Naive thymus-derived CD4-positive, alpha-beta T cell (primary cell): ENCODE measurements around the gene WWP2. TPM values are rescaled to one million over a fixed set of nuclear protein-coding genes. Genes with fewer than 3 reads are reported as not detected.

Source experiments
- ATAC-seq: fragments of 150-1000 bp; cut with Tn5 transposase; 2 replicates; pipeline ENCODE4 v1.10.0; 2021; ENCODE audit warnings: mild to moderate bottlenecking, moderate library complexity
- CTCF ChIA-PET: fragments of 350-600 bp; sonication (Branson Sonifier 250); formaldehyde crosslinking; loops from one replicate; lab custom pipeline; 2021; ENCODE audit warnings: antibody characterized with exemption; lab: Charles Lee
- POLR2A ChIA-PET: fragments of 350-600 bp; sonication (Branson Sonifier 250); formaldehyde crosslinking; loops from one replicate; lab custom pipeline; 2021; ENCODE audit warnings: antibody characterized with exemption, inconsistent platforms; lab: Charles Lee
- DNase-seq, 9 donors: peaks; one replicate each; pipeline versions ENCODE4 v3.0.0 to v3.0.0-alpha.2; 2020 to 2022; ENCODE audit warnings: mixed read lengths in 1 of 9
- H3K27ac ChIP-seq: one replicate; pipeline ENCODE4 v1.7.0; 2013; ENCODE audit warnings: mild to moderate bottlenecking, low read depth, low read length, moderate library complexity
- H3K27me3 ChIP-seq, 2 donors: one replicate each; pipeline ENCODE4 v1.7.0; 2013; ENCODE audit warnings: low read length in 2 of 2, mild to moderate bottlenecking in 2 of 2, moderate library complexity in 2 of 2; ENCODE audit not compliant: control insufficient read depth in 2 of 2, insufficient read depth in 2 of 2
- H3K36me3 ChIP-seq, 3 experiments: 1 replicate in 2 of 3; 2 replicates in 1 of 3; pipeline ENCODE4 v1.7.0; 2013; ENCODE audit warnings: low read length in 3 of 3, mild to moderate bottlenecking in 3 of 3, moderate library complexity in 1 of 3; ENCODE audit not compliant: insufficient read depth in 3 of 3, control insufficient read depth in 2 of 3
- H3K4me1 ChIP-seq, 2 donors: one replicate each; pipeline ENCODE4 v1.7.0; 2013; ENCODE audit warnings: low read length in 2 of 2, mild to moderate bottlenecking in 2 of 2, moderate library complexity in 1 of 2; ENCODE audit not compliant: control insufficient read depth in 2 of 2, insufficient read depth in 2 of 2
- H3K4me3 ChIP-seq: 2 replicates; pipeline ENCODE4 v1.7.0; 2013; ENCODE audit warnings: mild to moderate bottlenecking, low read length
- H3K9me3 ChIP-seq, 3 experiments: 1 replicate in 2 of 3; 2 replicates in 1 of 3; pipeline ENCODE4 v1.7.0; 2013; ENCODE audit warnings: low read length in 3 of 3; ENCODE audit not compliant: control insufficient read depth in 2 of 3
- H3K27ac Mint-ChIP-seq, 9 donors: one replicate each; pipeline ENCODE4 v1.8.0; 2020 to 2022; ENCODE audit warnings: mixed read lengths in 9 of 9, mild to moderate bottlenecking in 8 of 9, moderate library complexity in 5 of 9, inconsistent platforms in 2 of 9
- H3K27me3 Mint-ChIP-seq, 5 donors: one replicate each; pipeline ENCODE4 v1.8.0; 2021 to 2022; ENCODE audit warnings: mixed read lengths in 5 of 5, mild to moderate bottlenecking in 1 of 5
- H3K36me3 Mint-ChIP-seq, 5 donors: one replicate each; pipeline ENCODE4 v1.8.0; 2020 to 2022; ENCODE audit warnings: mixed read lengths in 5 of 5, mild to moderate bottlenecking in 3 of 5, inconsistent platforms in 1 of 5
- H3K4me1 Mint-ChIP-seq, 7 donors: one replicate each; pipeline ENCODE4 v1.8.0; 2020 to 2022; ENCODE audit warnings: mixed read lengths in 7 of 7, mild to moderate bottlenecking in 3 of 7, inconsistent platforms in 1 of 7
- H3K4me3 Mint-ChIP-seq, 10 donors: one replicate each; pipeline ENCODE4 v1.8.0; 2020 to 2022; ENCODE audit warnings: mild to moderate bottlenecking in 10 of 10, mixed read lengths in 10 of 10, moderate library complexity in 6 of 10, inconsistent platforms in 2 of 10
- H3K9me3 Mint-ChIP-seq, 11 donors: one replicate each; pipeline ENCODE4 v1.8.0; 2020 to 2022; ENCODE audit warnings: mixed read lengths in 11 of 11, mild to moderate bottlenecking in 4 of 11, inconsistent platforms in 1 of 11, moderate library complexity in 1 of 11
- intact Hi-C, 2 donors: fragments of 100-400 bp; cut with micrococcal nuclease; formaldehyde crosslinking; loops; one replicate each; pipeline ENCODE4 v1.15.1; 2023
- polyA plus RNA-seq, 2 donors: library from polyadenylated mRNA; unstranded; fragments of 300-500 nt; fragmentation: Illumina TruSeq; gene quantifications; one replicate each; pipeline ENCODE4 v1.2.3, GENCODE V29; 2021
- total RNA-seq, 6 experiments: library from RNA in 5 of 6; stranded (reverse) in 5 of 6; gene quantifications; 1 replicate in 5 of 6; 2 replicates in 1 of 6; pipeline ENCODE4 v1.2.3 and lab custom pipeline; 2021 to 2026

The WWP2 gene
- total and polyA plus RNA-seq, 7 experiments from 2014 or later = 29.2 to 81.3 (median 64.7) TPM

- Histone ChIP-seq H3K27ac (no peak overlapping the region), H3K36me3 (peaks cover 0 to 36% (median 3%) of the 10 kb centered on the region in 3 experiments), H3K4me1 (no peaks in the 10 kb centered on the region), H3K27me3 (no peaks in the 10 kb centered on the region), H3K4me3 (no peak overlapping the region), H3K9me3 (no peaks in the 10 kb centered on the region)
- DNase-seq (no peak), ATAC-seq (no peak)
- peaks cover 0 to 2% (median 0%) of the 10 kb centered on the region in 11 donors for H3K9me3 Mint-ChIP-seq
- intact Hi-C loops = no loop called here
- H3K4me3 Mint-ChIP-seq = no peak overlapping the region
- peak overlapping the region in 1 of 9 donors; percentile 1 for H3K27ac Mint-ChIP-seq
- H3K27me3 Mint-ChIP-seq = no peaks in the 10 kb centered on the region
- no peaks in the 10 kb centered on the region for H3K4me1 Mint-ChIP-seq
- ChIA-PET POLR2A (interaction anchor here (0.6 kb wide), 2 partner anchors 222 to 1676 kb away, joined by 3 to 4 read pairs; no protein-coding TSS in a partner anchor), CTCF (no interaction called here)
- H3K36me3 Mint-ChIP-seq = peaks cover 4 to 42% (median 17%) of the 10 kb centered on the region in 5 donors
These were observed 155.6 kb downstream of the WWP2 start for GRCh38 chr16:69917739-69918138.

- H3K4me1 ChIP-seq = no peaks in the 10 kb centered on the region
- ChIA-PET CTCF (no interaction called here), POLR2A (interaction anchor here (0.6 kb wide), 1 partner anchor 1675 kb away, joined by 3 read pairs; no protein-coding TSS in a partner anchor)
- Mint-ChIP-seq H3K36me3 (peaks cover 4 to 42% (median 17%) of the 10 kb centered on the region in 5 donors), H3K9me3 (peaks cover 0 to 2% (median 0%) of the 10 kb centered on the region in 11 donors), H3K27ac (peak overlapping the region in 3 of 9 donors; percentile 32 to 71 (median 61)), H3K27me3 (no peaks in the 10 kb centered on the region), H3K4me1 (no peaks in the 10 kb centered on the region), H3K4me3 (no peak overlapping the region)
- H3K27me3 ChIP-seq = no peaks in the 10 kb centered on the region
- DNase-seq (no peak), ATAC-seq (no peak)
- H3K36me3 ChIP-seq = peaks cover 0 to 36% (median 3%) of the 10 kb centered on the region in 3 experiments
- intact Hi-C loops = no loop called here
- H3K4me3 ChIP-seq = no peak overlapping the region
- no peaks in the 10 kb centered on the region for H3K9me3 ChIP-seq
- H3K27ac ChIP-seq = no peak overlapping the region
These were observed 156.1 kb downstream of the WWP2 start for GRCh38 chr16:69918241-69918640.

GRCh38 chr16:69921127-69921526 is 159.0 kb downstream of the WWP2 start:
- intact Hi-C loops = no loop called here
- Mint-ChIP-seq H3K4me3 (no peak overlapping the region), H3K36me3 (peaks cover 8 to 43% (median 27%) of the 10 kb centered on the region in 5 donors), H3K27me3 (no peaks in the 10 kb centered on the region), H3K4me1 (no peaks in the 10 kb centered on the region), H3K27ac (no peak overlapping the region), H3K9me3 (peaks cover 0 to 2% (median 0%) of the 10 kb centered on the region in 11 donors)
- Histone ChIP-seq H3K36me3 (peaks cover 0 to 46% (median 3%) of the 10 kb centered on the region in 3 experiments), H3K27me3 (no peaks in the 10 kb centered on the region), H3K27ac (no peak overlapping the region), H3K4me1 (no peaks in the 10 kb centered on the region), H3K4me3 (no peak overlapping the region), H3K9me3 (no peaks in the 10 kb centered on the region)
- DNase-seq = no peak
- CTCF ChIA-PET = interaction anchor here (2.6 kb wide), 1 partner anchor 8 kb away, joined by 6 read pairs; no protein-coding TSS in a partner anchor
- POLR2A ChIA-PET = no interaction called here
- ATAC-seq = no peak

- no peaks in the 10 kb centered on the region for H3K9me3 ChIP-seq
- Mint-ChIP-seq H3K4me3 (no peak overlapping the region), H3K36me3 (peaks cover 6 to 47% (median 22%) of the 10 kb centered on the region in 5 donors), H3K27me3 (no peaks in the 10 kb centered on the region), H3K9me3 (peaks cover 0 to 2% (median 0%) of the 10 kb centered on the region in 11 donors), H3K4me1 (no peaks in the 10 kb centered on the region), H3K27ac (peak overlapping the region in 3 of 9 donors; percentile 43 to 51 (median 46))
- H3K36me3 ChIP-seq = peaks cover 0 to 51% (median 1%) of the 10 kb centered on the region in 3 experiments
- H3K4me1 ChIP-seq = no peaks in the 10 kb centered on the region
- POLR2A ChIA-PET = no interaction called here
- H3K27me3 ChIP-seq = no peaks in the 10 kb centered on the region
- no peak for ATAC-seq
- H3K4me3 ChIP-seq = no peak overlapping the region
- H3K27ac ChIP-seq = no peak overlapping the region
- CTCF ChIA-PET = interaction anchor here (2.6 kb wide), 1 partner anchor 7 kb away, joined by 6 read pairs; no protein-coding TSS in a partner anchor
- no peak for DNase-seq
- intact Hi-C loops = no loop called here
These were observed 160.1 kb downstream of the WWP2 start for GRCh38 chr16:69922200-69922599.

- H3K4me1 Mint-ChIP-seq = peaks cover 0 to 2% (median 0%) of the 10 kb centered on the region in 7 donors
- no peaks in the 10 kb centered on the region for H3K27me3 Mint-ChIP-seq
- H3K27ac Mint-ChIP-seq = no peak overlapping the region
- Histone ChIP-seq H3K27me3 (no peaks in the 10 kb centered on the region), H3K4me3 (no peak overlapping the region), H3K27ac (no peak overlapping the region), H3K9me3 (no peaks in the 10 kb centered on the region), H3K36me3 (peaks cover 0 to 54% (median 0%) of the 10 kb centered on the region in 3 experiments), H3K4me1 (no peaks in the 10 kb centered on the region)
- H3K4me3 Mint-ChIP-seq = no peak overlapping the region
- intact Hi-C loops = no loop called here
- no peak for ATAC-seq
- DNase-seq = no peak
- peaks cover 0 to 2% (median 0%) of the 10 kb centered on the region in 11 donors for H3K9me3 Mint-ChIP-seq
- POLR2A ChIA-PET = no interaction called here
- peaks cover 2 to 32% (median 17%) of the 10 kb centered on the region in 5 donors for H3K36me3 Mint-ChIP-seq
- CTCF ChIA-PET = no interaction called here
These were observed 162.1 kb downstream of the WWP2 start for GRCh38 chr16:69924041-69924775.

GRCh38 chr16:69924777-69925191 is 162.7 kb downstream of the WWP2 start:
- no peak overlapping the region for H3K27ac Mint-ChIP-seq
- intact Hi-C loops = no loop called here
- no peak overlapping the region for H3K27ac ChIP-seq
- CTCF ChIA-PET = no interaction called here
- no peak overlapping the region for H3K4me3 ChIP-seq
- ATAC-seq (no peak), DNase-seq (no peak)
- no peaks in the 10 kb centered on the region for H3K27me3 ChIP-seq
- POLR2A ChIA-PET = no interaction called here
- no peaks in the 10 kb centered on the region for H3K9me3 ChIP-seq
- peaks cover 2 to 32% (median 17%) of the 10 kb centered on the region in 5 donors for H3K36me3 Mint-ChIP-seq
- peaks cover 0 to 2% (median 0%) of the 10 kb centered on the region in 7 donors for H3K4me1 Mint-ChIP-seq
- no peak overlapping the region for H3K4me3 Mint-ChIP-seq
- H3K4me1 ChIP-seq = no peaks in the 10 kb centered on the region
- peaks cover 0 to 2% (median 0%) of the 10 kb centered on the region in 11 donors for H3K9me3 Mint-ChIP-seq
- H3K27me3 Mint-ChIP-seq = no peaks in the 10 kb centered on the region
- peaks cover 0 to 55% (median 0%) of the 10 kb centered on the region in 3 experiments for H3K36me3 ChIP-seq
